HG02970 (cell line): ENCODE measurements around the gene SPINK2.
A peak's percentile ranks its signal among the peaks of the same experiment; 100 is the strongest.

ENCODE experiments used
- ATAC-seq: cut with Tn5 transposase; IDR thresholded peaks from one replicate; pipeline ENCODE4 v1.9.1; 2021; ENCODE audit warnings: mild to moderate bottlenecking, moderate library complexity, moderate number of reproducible peaks; ENCODE audit not compliant: unreplicated experiment, low FRiP score

SPINK2 gene

GRCh38 chr4:56799824-56800756 lies 21.4 kb downstream of the SPINK2 start:
- peak; percentile 88 for ATAC-seq

DNA sequence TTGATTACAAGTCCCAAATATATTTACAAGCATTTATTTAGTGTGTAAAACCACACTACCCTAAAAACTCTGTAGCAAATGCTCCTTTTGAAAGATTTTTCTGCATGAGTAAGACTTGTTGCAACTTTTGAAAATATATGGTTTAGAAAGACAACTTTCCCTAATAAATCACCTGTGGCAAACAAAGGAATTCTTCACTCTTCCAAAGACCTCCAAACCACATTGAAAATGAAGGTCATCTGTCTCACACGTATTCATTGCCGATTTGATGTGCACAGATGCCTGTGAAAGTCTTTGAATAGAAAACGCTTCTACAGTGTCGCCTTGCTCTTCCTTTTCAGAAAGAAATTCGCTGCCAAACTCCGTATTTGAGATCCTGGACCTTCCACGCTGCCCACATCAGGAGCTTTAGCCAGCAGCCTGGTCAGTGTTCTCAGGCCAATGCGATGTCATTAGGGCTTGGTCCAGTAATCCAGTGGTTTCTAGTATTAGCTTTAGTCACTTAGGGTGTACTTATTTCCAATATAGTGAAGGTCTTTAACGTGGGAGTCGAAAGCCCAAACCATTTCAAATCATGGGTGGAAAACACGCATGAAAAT lies 22.2 kb downstream of the SPINK2 start:
- no peak for ATAC-seq

DNA sequence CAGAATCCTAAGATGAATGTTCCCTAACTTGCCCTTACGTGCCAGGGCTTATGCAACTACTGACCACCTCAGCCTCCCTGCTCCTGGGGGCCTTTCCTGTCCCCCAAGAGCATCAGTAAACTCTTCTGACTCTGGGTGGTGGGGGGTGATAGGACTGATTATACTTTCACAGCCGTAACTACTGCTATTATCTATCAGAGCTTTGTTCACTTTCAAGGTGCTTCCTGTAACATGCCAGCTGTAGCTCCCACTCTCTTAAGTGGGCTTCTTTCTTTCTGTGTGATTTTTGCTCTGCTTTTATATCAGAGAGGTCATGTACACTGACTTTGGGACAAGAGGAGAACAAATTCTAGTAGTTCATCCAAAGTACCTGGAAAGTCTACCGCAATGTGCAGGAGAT lies 25.3 kb downstream of the SPINK2 start:
- ATAC-seq: no peak

GRCh38 chr4:56791316-56791715 lies 30.2 kb downstream of the SPINK2 start:
- ATAC-seq: no peak

DNA sequence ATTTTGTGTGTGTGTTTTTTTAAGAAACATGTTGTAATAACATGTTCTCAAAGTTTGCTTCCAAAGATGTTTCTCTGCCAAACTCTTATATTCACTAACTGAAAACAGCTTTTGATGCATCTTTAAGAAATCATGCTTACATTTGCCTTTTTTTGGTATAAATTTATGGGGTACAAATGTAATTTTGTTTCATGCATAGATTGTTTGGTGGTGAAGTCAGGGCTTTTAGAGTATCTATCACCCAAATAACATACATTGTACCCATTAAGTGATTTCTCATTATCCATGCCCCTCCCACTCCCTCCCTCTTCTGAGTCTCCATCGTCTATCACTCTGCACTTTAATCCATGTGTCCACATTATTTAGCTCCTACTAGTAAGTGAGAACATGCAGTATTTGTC lies 30.8 kb downstream of the SPINK2 start:
- ATAC-seq: no peak

GRCh38 chr4:56788081-56788480 lies 33.4 kb downstream of the SPINK2 start:
- ATAC-seq: no peak

DNA sequence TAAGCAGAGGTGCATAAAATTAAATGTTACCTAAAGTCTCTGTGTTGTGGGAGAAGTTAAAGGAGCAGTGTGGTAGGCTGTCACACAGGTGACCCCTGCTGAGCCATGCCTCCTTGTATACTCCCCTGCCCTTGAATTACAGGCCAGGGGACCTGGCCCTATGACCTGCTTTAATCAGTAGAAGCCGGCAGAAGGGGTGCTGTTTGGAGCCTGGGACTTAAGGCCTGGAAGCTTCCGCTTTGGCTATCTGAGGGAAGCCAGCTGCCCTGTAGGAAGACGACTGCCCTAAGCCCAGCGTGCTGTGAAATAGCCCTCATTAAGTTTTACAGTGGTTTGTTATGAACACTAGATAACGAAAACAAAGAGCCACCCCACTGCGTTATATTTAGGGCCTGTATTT lies 34.1 kb downstream of the SPINK2 start:
- ATAC-seq: no peak

- ATAC-seq: no peak
Measured at GRCh38 chr4:56786955-56787354, 34.5 kb downstream of the SPINK2 start.

GRCh38 chr4:56783986-56784385 lies 37.5 kb downstream of the SPINK2 start:
- ATAC-seq: no peak

DNA sequence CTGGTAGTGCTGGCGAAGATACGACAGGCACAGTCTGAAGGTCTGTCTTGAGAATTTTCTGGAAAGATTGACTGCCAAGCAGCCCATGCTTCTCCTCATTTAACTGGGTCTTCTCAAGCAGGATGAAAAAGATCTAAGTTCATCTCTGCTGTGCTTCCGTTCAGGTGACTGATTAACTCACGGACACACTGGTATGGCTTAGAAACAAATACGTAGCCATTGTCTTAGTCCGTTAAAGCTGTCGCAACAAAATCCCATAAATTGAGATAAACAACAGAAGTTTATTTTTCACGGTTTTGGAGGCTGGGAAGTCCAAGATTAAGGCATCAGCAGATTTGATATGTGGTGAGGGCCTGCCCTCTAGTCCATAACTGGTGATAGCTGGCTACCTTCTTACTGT lies 39.5 kb downstream of the SPINK2 start:
- ATAC-seq: no peak

- ATAC-seq: no peak
Measured at GRCh38 chr4:56773346-56773745, 48.2 kb downstream of the SPINK2 start.

GRCh38 chr4:56772134-56772533 lies 49.4 kb downstream of the SPINK2 start:
- no peak for ATAC-seq

DNA sequence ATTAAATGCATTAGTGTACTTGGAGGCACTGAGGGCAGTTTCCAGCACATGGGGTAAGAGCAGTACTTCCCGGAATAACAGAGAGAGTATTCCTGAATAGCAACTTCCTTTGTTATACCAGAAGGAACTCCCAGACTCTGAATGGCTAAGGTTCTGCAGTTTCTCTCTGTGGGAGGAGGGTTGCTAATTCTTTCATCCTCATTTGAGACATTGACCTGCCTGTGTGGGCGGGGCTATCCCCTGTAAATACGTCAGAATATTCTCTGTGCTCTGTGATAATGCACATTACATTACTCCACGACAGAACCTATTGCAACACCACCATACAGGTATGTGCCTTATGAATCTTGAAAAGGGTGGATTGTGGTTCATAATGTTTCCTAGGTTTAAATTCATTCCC lies 52.7 kb downstream of the SPINK2 start:
- ATAC-seq: no peak

GRCh38 chr4:56768316-56768715 lies 53.2 kb downstream of the SPINK2 start:
- no peak for ATAC-seq

DNA sequence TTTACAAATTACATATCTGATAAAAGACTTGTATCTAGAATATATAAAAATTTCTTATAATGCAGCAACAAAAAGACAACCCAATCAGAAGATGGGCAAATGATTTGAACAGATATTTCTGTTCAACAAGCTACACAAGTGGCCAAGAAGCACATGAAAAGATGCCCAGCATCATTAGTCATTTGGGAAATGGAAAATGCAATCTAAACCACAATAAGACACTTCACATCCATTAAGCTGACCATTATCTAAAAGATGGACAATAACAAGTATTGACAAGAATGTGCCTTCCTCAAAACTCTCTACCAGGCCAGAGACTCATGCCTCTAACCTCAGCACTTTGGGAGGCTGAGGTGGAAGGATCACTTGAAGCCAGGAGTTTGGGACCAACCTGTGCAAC lies 53.9 kb downstream of the SPINK2 start:
- no peak for ATAC-seq

- ATAC-seq: no peak
Measured at GRCh38 chr4:56764775-56765174, 56.7 kb downstream of the SPINK2 start.

- ATAC-seq: no peak
Measured at GRCh38 chr4:56764223-56764622, 57.3 kb downstream of the SPINK2 start.

DNA sequence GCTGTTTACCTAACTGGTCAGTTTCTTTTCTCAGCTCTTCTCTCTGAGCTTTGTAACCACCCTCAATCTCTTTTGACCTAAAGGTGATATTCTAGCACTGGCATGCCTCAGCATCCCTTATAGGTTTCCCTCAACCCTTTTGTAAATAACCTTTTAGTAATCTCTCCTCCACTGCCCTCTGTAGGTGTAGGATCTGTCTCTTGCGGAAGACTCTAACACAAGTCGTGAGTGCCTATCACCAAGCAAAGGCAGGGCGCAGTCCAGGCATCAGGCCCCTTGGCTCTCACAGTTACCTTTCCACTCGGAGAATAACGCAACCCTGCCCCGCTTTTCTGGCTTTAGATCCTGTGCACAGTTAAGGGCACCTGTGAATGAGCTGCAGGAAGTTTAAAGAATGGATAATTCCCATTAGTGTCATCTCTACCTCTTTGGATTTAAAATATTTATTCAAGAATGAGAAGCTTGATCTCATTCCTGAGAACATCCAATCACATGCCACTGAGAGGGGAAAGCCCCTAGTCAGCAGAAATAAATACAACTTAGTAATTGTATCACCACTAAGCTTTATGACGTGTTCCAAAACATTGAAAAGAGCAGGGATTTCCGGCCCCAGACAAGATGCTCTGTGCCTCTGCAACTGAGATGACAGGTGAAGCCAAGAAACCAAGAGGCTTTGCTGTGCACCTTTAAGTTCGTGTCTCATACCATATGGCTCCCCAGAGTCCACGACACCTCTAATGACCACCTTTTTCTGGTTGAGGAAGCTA lies 58.8 kb downstream of the SPINK2 start:
- ATAC-seq: no peak

DNA sequence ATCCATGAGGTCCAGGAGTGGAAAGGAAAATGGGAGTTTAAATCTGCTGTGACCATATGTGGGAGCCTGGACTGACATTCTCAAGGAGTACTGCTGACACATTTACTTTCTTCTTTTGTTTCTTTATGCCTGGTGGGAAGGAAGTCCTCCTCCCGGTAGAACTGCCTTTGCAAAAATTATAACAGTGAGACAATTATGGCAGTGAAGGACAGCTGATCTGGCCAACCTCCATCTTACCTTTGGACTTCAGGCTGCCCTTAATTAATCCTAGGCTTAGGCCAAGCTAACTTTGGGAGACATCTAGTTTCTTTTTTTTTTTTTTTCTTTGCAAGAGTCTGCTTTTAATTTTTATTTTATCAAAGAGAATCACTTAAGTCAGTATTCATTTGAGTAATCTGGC lies 61.3 kb downstream of the SPINK2 start:
- no peak for ATAC-seq
